Mucosa of descending colon (tissue), 3 donors: Measurements from ENCODE around the gene IL1RAPL2. TPM values are rescaled to one million over a fixed set of nuclear protein-coding genes. Genes with fewer than 3 reads are reported as not detected.

Experiments used
- ATAC-seq: fragments of 200-7000 bp; cut with Tn5 transposase; one replicate; pipeline ENCODE4 v1.9.1; 2020; ENCODE audit warnings: mild to moderate bottlenecking, moderate library complexity
- DNase-seq, 3 donors: peaks; one replicate each; pipeline ENCODE4 v3.0.0-alpha.2; 2020
- H3K36me3 ChIP-seq: fragments of 200-600 bp; one replicate; pipeline ENCODE4 v1.8.0; 2021; ENCODE audit warnings: low read depth, mild to moderate bottlenecking
- H3K4me1 ChIP-seq: fragments of 200-600 bp; one replicate; pipeline ENCODE4 v1.8.0; 2021; ENCODE audit warnings: low read depth, mild to moderate bottlenecking
- H3K4me3 ChIP-seq: fragments of 200-600 bp; one replicate; pipeline ENCODE4 v1.8.0; 2021; ENCODE audit warnings: mild to moderate bottlenecking
- H3K9me3 ChIP-seq: fragments of 200-600 bp; one replicate; pipeline ENCODE4 v1.8.0; 2021; ENCODE audit warnings: mild to moderate bottlenecking
- intact Hi-C, 2 donors: fragments of 100-400 bp; cut with DNase I in 1 of 2; cut with micrococcal nuclease in 1 of 2; formaldehyde crosslinking; loops; one replicate each; pipeline versions ENCODE4 v1.11.0 to v1.11.1; 2022; cut with DNase I, micrococcal nuclease
- total RNA-seq, 3 donors: library from RNA; stranded (reverse); fragmentation: NEBNext Ultra II Directional in 2 of 3; extraction: Animal tissue kit (Norgen Biotek cat#: 25700) in 2 of 3; gene quantifications; one replicate each; pipeline versions ENCODE4 v1.2.1 to v1.2.4, GENCODE V29; 2021 to 2023
- TF ChIP-seq, protein P1 (sequence below): fragments of 200-600 bp; IDR thresholded peaks from one replicate; pipeline ENCODE4 v1.8.0; 2022; ENCODE audit warnings: antibody characterized with exemption, mild to moderate bottlenecking
- donor health status: DM: no; HTN: no; CAD: no; lungs with moderate emphysema.
- donor health status: DM: no; HTN: no; CAD: no.
- donor health status: DM: no; HTN: yes; CAD: no.

Gene IL1RAPL2
- total RNA-seq, 3 donors from 2014 or later, result 0.19 TPM; not detected in 2

GRCh38 chrX:105463473-105463872, 897.5 kb downstream of the IL1RAPL2 start:
- no peaks in the 10 kb centered on the region for H3K36me3 ChIP-seq
- TF ChIP-seq, protein P1, sequence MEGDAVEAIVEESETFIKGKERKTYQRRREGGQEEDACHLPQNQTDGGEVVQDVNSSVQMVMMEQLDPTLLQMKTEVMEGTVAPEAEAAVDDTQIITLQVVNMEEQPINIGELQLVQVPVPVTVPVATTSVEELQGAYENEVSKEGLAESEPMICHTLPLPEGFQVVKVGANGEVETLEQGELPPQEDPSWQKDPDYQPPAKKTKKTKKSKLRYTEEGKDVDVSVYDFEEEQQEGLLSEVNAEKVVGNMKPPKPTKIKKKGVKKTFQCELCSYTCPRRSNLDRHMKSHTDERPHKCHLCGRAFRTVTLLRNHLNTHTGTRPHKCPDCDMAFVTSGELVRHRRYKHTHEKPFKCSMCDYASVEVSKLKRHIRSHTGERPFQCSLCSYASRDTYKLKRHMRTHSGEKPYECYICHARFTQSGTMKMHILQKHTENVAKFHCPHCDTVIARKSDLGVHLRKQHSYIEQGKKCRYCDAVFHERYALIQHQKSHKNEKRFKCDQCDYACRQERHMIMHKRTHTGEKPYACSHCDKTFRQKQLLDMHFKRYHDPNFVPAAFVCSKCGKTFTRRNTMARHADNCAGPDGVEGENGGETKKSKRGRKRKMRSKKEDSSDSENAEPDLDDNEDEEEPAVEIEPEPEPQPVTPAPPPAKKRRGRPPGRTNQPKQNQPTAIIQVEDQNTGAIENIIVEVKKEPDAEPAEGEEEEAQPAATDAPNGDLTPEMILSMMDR, result no peak
- H3K4me1 ChIP-seq, result no peaks in the 10 kb centered on the region
- no peak for ATAC-seq
- no peaks in the 10 kb centered on the region for H3K9me3 ChIP-seq
- DNase-seq, result no peak
- H3K4me3 ChIP-seq, result no peak overlapping the region
- intact Hi-C loops, result no loop called here

DNA sequence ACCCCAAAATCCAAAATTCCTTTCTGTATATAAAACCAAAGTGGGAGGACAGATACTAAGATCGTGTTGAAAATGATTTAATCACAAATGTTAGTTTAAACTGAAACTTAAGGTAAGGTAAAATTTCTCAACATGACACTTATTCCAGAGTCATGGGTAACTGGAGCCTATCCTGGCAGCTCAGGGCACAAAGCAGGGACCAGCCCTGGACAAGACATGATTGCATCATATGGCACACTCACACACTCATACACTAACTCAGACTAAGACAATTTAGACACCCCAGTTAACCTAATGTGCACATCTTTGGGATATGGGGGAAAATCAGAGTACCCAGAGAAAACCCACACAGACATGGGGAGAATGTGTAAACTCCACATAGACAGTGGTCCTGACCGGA, 898.6 kb downstream of the IL1RAPL2 start:
- no peaks in the 10 kb centered on the region for H3K4me1 ChIP-seq
- DNase-seq, result no peak
- H3K4me3 ChIP-seq, result no peak overlapping the region
- intact Hi-C loops, result no loop called here
- H3K36me3 ChIP-seq, result no peaks in the 10 kb centered on the region
- TF ChIP-seq, protein P1, result no peak
- no peaks in the 10 kb centered on the region for H3K9me3 ChIP-seq
- ATAC-seq, result no peak

- no peak for ATAC-seq
- TF ChIP-seq, protein P1, result no peak
- Histone ChIP-seq H3K4me3 (no peak overlapping the region), H3K9me3 (no peaks in the 10 kb centered on the region), H3K36me3 (no peaks in the 10 kb centered on the region), H3K4me1 (no peaks in the 10 kb centered on the region)
- intact Hi-C loops, result no loop called here
- no peak for DNase-seq
Observed at GRCh38 chrX:105468741-105469140, 902.7 kb downstream of the IL1RAPL2 start.

DNA sequence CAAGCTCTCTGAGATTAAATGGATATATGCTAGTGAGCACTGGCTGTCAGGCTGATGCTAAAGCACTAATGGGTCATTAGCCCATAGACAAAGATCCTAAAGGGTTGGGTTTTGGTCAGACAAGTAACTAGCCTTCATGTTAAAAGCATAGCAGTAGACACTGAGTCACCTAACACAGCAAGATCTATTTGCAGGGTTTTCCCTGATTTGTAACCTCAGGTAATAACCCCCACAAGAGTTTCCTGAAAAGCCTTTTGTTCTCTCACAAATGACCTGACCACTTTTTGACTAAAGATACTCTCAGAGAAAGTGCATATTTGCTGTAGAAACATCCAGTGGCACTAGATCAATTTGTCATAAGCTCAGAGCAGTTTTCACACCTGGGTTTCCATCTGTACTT, 905.6 kb downstream of the IL1RAPL2 start:
- Histone ChIP-seq H3K9me3 (no peaks in the 10 kb centered on the region), H3K4me3 (no peak overlapping the region), H3K36me3 (no peaks in the 10 kb centered on the region), H3K4me1 (no peaks in the 10 kb centered on the region)
- DNase-seq (no peak), ATAC-seq (no peak)
- TF ChIP-seq, protein P1, result no peak
- intact Hi-C loops, result no loop called here

GRCh38 chrX:105475801-105476200, 909.8 kb downstream of the IL1RAPL2 start:
- Histone ChIP-seq H3K4me1 (no peaks in the 10 kb centered on the region), H3K36me3 (no peaks in the 10 kb centered on the region), H3K9me3 (no peaks in the 10 kb centered on the region), H3K4me3 (no peak overlapping the region)
- TF ChIP-seq, protein P1, result no peak
- DNase-seq (no peak), ATAC-seq (no peak)
- intact Hi-C loops, result no loop called here

DNA sequence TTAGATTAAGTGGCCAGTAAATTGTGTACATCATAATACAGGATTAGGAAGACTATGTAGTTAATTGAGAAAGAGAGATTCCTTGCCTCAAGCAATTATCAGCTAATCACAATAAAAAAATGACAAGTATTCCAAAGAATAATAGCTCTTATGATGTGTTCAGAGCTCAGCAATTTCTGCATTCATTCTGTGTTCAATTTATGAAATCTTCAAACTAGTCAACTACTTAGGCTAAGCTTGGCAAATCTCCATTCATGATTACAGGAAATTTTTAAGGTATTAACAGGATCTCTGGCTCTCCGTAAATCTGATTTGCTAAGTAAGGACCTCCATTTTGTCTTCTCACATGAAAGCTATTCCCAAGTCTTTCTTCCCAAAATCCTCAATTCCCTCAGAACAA, 911.4 kb downstream of the IL1RAPL2 start:
- no peak for ATAC-seq
- H3K4me3 ChIP-seq, result no peak overlapping the region
- H3K9me3 ChIP-seq, result no peaks in the 10 kb centered on the region
- TF ChIP-seq, protein P1, result no peak
- H3K36me3 ChIP-seq, result no peaks in the 10 kb centered on the region
- no peaks in the 10 kb centered on the region for H3K4me1 ChIP-seq
- no peak for DNase-seq
- intact Hi-C loops, result no loop called here
